Activated B cell treated with CpG ODN at 0.5 μM for 24 hours (primary cell): ENCODE data around the gene FOXP1. TPM values are rescaled to one million over a fixed set of nuclear protein-coding genes. Genes with fewer than 3 reads are reported as not detected.

Experiments used
- ATAC-seq: fragments of 200-7000 bp; cut with Tn5 transposase; one replicate; pipeline ENCODE4 v1.10.0; 2021; ENCODE audit warnings: low read depth, mild to moderate bottlenecking, moderate library complexity
- CTCF ChIA-PET: fragments of 350-600 bp; sonication (Branson Sonifier 250); formaldehyde crosslinking; loops from one replicate; lab custom pipeline; 2021; ENCODE audit warnings: antibody characterized with exemption; lab: Charles Lee
- POLR2A ChIA-PET: fragments of 350-600 bp; sonication (Branson Sonifier 250); formaldehyde crosslinking; loops from one replicate; lab custom pipeline; 2021; ENCODE audit warnings: antibody characterized with exemption; lab: Charles Lee
- DNase-seq: peaks from one replicate; pipeline ENCODE4 v3.0.0; 2022
- H3K27ac Mint-ChIP-seq: one replicate; pipeline ENCODE4 v1.8.0; 2020; ENCODE audit warnings: mixed read lengths
- H3K27me3 Mint-ChIP-seq: one replicate; pipeline ENCODE4 v1.8.0; 2021; ENCODE audit warnings: mixed read lengths
- H3K36me3 Mint-ChIP-seq: one replicate; pipeline ENCODE4 v1.8.0; 2021; ENCODE audit warnings: low read depth, mixed read lengths
- H3K4me1 Mint-ChIP-seq: one replicate; pipeline ENCODE4 v1.8.0; 2021; ENCODE audit warnings: mixed read lengths
- H3K4me3 Mint-ChIP-seq: one replicate; pipeline ENCODE4 v1.8.0; 2020; ENCODE audit warnings: mild to moderate bottlenecking, mixed read lengths
- H3K9me3 Mint-ChIP-seq: one replicate; pipeline ENCODE4 v1.8.0; 2020; ENCODE audit warnings: mixed read lengths
- CTCF ChIP-seq: fragments of 200-600 bp; IDR thresholded peaks from one replicate; pipeline ENCODE4 v1.8.0; 2022; ENCODE audit warnings: antibody characterized with exemption, mild to moderate bottlenecking
- intact Hi-C: fragments of 100-400 bp; cut with micrococcal nuclease; formaldehyde crosslinking; loops from one replicate; pipeline ENCODE4 v1.15.1; 2024
- total RNA-seq: library from RNA; stranded (reverse); gene quantifications from 2 replicates; pipeline ENCODE4 v1.2.3, GENCODE V29; 2022

FOXP1 gene
- total RNA-seq, 1 donor from 2014 or later = 563 TPM

DNA sequence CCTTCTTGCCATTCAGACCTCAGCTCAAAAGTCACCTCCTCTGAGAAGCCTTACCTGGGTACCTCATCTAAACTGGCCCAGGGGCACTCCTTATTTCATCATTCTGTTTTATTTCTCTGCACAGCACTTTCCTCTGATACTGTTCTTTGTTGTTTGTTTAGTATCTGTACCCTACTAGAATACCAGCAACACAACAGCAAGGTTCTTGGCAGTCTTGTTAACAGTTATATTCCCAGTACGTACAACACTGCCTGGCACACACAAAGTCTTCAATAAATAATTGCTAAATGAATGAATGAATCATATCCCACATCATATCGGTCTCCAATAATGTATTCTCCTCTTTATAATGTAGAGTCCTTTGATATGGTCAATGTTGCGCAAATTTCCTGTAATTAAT lies 188.1 kb downstream of the FOXP1 start:
- H3K36me3 Mint-ChIP-seq = no peaks in the 10 kb centered on the region
- peak overlapping the region; percentile 62 for H3K27ac Mint-ChIP-seq
- intact Hi-C loops = loop anchor here (10.0 kb wide), 1 partner anchor 171 kb away; no protein-coding TSS in a partner anchor
- TF ChIP-seq CTCF = no peak
- no peak for DNase-seq
- no peak overlapping the region for H3K4me3 Mint-ChIP-seq
- peaks cover 85% of the 10 kb centered on the region for H3K4me1 Mint-ChIP-seq
- CTCF ChIA-PET = interaction anchor here (1.3 to 1.4 kb wide), 2 partner anchors 31 to 84 kb away, joined by 3 to 5 read pairs; no protein-coding TSS in a partner anchor
- H3K9me3 Mint-ChIP-seq = no peaks in the 10 kb centered on the region
- POLR2A ChIA-PET = interaction anchor here (0.6 to 1.5 kb wide), 8 partner anchors 16 to 338 kb away, joined by 3 to 13 read pairs (median 10); no protein-coding TSS in a partner anchor
- H3K27me3 Mint-ChIP-seq = no peaks in the 10 kb centered on the region
- no peak for ATAC-seq

DNA sequence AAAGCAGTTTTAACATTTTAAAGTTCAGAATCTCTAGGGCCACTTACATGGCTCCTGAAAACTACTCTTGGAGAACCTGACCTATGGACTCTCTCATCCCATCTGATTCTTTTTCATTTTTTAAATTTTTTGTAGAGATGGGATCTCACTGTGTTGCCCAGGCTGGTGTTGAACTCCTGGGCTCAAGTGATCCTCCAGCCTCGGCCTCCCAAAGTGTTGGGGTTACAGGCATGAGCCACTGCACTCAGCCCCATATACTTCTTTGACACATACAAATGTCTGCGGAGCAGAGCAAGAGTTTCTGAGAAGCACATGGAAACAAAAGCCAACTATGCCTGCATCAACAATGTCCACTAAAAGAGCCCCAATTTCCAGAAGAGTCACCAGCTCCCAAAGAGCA lies 189.8 kb downstream of the FOXP1 start:
- intact Hi-C loops = loop anchor here (2.0 to 10.0 kb wide), 4 partner anchors 89 to 265 kb away; no protein-coding TSS in a partner anchor
- ATAC-seq (no peak), DNase-seq (no peak)
- Mint-ChIP-seq H3K27me3 (no peaks in the 10 kb centered on the region), H3K4me3 (no peak overlapping the region), H3K27ac (peak overlapping the region; percentile 76), H3K36me3 (peaks cover 3% of the 10 kb centered on the region), H3K4me1 (peaks cover 85% of the 10 kb centered on the region), H3K9me3 (no peaks in the 10 kb centered on the region)
- ChIA-PET CTCF (no interaction called here), POLR2A (no interaction called here)
- no peak for TF ChIP-seq CTCF

DNA sequence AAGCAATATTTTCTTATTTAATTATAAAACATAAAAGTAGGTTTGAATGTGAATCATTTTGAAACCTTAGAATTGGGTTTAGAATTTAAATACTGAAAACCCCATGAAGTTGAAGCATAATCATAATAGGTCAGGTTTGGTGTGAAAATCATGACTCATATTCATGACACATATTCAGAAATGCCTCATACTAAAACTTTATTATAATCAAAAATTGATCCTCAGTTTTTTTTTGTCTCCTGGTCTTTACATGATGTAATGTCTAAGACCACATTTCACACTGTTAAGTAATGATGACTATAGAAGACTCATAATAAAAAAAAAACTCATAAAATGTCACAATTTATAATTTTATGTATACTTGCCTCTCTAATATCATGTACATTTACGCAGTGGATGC lies 190.4 kb downstream of the FOXP1 start:
- intact Hi-C loops = loop anchor here (2.0 to 10.0 kb wide), 4 partner anchors 88 to 264 kb away; no protein-coding TSS in a partner anchor
- CTCF ChIA-PET = interaction anchor here (1.7 kb wide), 1 partner anchor 33 kb away, joined by 4 read pairs; no protein-coding TSS in a partner anchor
- DNase-seq = no peak
- Mint-ChIP-seq H3K4me3 (no peak overlapping the region), H3K9me3 (no peaks in the 10 kb centered on the region), H3K27me3 (no peaks in the 10 kb centered on the region), H3K36me3 (peaks cover 3% of the 10 kb centered on the region), H3K27ac (peak overlapping the region; percentile 76), H3K4me1 (peaks cover 85% of the 10 kb centered on the region)
- TF ChIP-seq CTCF = no peak
- peak; percentile 29 for ATAC-seq
- POLR2A ChIA-PET = interaction anchor here (0.5 to 6.3 kb wide), 8 partner anchors 29 to 328 kb away, joined by 3 to 53 read pairs (median 10); no protein-coding TSS in a partner anchor

DNA sequence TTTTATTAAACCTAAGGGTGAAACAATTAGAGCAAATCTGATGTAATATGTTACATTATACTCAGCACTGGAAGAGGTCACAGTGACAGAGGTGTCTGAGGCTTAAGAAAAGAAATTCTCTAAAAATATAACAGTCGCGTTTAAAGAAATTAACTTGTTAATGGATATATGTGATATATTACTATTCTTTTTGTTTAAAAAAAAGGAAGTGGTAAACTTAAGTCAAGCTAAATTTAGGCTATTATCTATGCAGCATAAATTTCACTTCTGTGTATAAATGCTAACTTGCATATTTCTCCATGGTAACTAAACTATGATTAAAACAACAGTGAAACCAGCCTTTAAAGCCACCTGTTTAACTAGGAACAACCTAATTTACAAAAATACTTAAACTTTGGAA lies 191.3 kb downstream of the FOXP1 start:
- H3K4me3 Mint-ChIP-seq = peak overlapping the region; percentile 75
- DNase-seq (no peak), ATAC-seq (peak; percentile 50)
- ChIA-PET CTCF (interaction anchor here (1.1 to 1.7 kb wide), 2 partner anchors 32 to 841 kb away, joined by 3 to 4 read pairs; no protein-coding TSS in a partner anchor), POLR2A (interaction anchor here (0.6 to 6.4 kb wide), 21 partner anchors 15 to 381 kb away, joined by 3 to 72 read pairs (median 6); partner anchors contain the start of gene FOXP1)
- peak overlapping the region; percentile 99 for H3K27ac Mint-ChIP-seq
- H3K27me3 Mint-ChIP-seq = no peaks in the 10 kb centered on the region
- no peak for TF ChIP-seq CTCF
- H3K9me3 Mint-ChIP-seq = no peaks in the 10 kb centered on the region
- intact Hi-C loops = loop anchor here (1.0 to 10.0 kb wide), 12 partner anchors 30 to 382 kb away; partner anchors contain the start of gene FOXP1
- H3K4me1 Mint-ChIP-seq = peaks cover 85% of the 10 kb centered on the region
- peaks cover 3% of the 10 kb centered on the region for H3K36me3 Mint-ChIP-seq

- ChIA-PET POLR2A (interaction anchor here (0.7 to 6.4 kb wide), 16 partner anchors 14 to 328 kb away, joined by 3 to 72 read pairs (median 8); partner anchors contain the start of gene FOXP1), CTCF (interaction anchor here (1.1 to 1.7 kb wide), 2 partner anchors 31 to 840 kb away, joined by 3 to 4 read pairs; no protein-coding TSS in a partner anchor)
- Mint-ChIP-seq H3K36me3 (peaks cover 6% of the 10 kb centered on the region), H3K4me3 (peak overlapping the region; percentile 71), H3K4me1 (peaks cover 87% of the 10 kb centered on the region), H3K27me3 (no peaks in the 10 kb centered on the region), H3K27ac (peak overlapping the region; percentile 99), H3K9me3 (peaks cover 3% of the 10 kb centered on the region)
- no peak for TF ChIP-seq CTCF
- ATAC-seq (no peak), DNase-seq (no peak)
- intact Hi-C loops = loop anchor here (2.0 to 10.0 kb wide), 2 partner anchors 15 to 167 kb away; no protein-coding TSS in a partner anchor
These were observed 192.2 kb downstream of the FOXP1 start for GRCh38 chr3:71391361-71391760.
